ENCODE results near the gene MED13. TPM values are rescaled to one million over a fixed set of nuclear protein-coding genes. Genes with fewer than 3 reads are reported as not detected.

MED13 gene
- total RNA-seq, 2 donors from 2014 or later = 61.9 to 77.5 TPM

DNA sequence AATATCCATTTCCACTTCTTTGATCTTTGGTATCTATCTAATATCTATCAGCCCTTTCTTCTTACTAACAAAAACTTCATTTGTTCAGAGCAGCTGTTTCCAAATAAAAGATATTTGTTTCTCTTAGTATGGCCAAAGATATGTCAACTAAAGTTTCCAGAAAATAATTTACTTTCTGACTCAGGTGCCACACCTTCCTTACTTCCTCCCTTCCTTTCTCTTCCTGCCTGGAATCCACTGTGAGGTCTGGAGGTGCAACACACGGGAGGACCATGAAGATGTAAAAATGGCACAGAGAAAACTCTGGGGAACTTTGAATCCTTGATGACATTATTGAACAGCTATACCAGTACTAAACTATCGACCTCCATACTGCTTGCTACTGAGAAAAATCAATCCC lies 14.0 kb downstream of the MED13 start:
- Histone ChIP-seq H3K4me1 (no peaks in the 10 kb centered on the region), H3K36me3 (peaks cover 6% of the 10 kb centered on the region), H3K9me3 (no peaks in the 10 kb centered on the region), H3K27me3 (no peaks in the 10 kb centered on the region), H3K9ac (ENCODE audit: low read depth in 2 of 2, low read length in 2 of 2) (no peak overlapping the region), H3K27ac (peak overlapping the region; percentile 20), H3K4me3 (no peak overlapping the region)
- intact Hi-C loops (cut with DNase I) = no loop called here
- TF ChIP-seq, protein P1, sequence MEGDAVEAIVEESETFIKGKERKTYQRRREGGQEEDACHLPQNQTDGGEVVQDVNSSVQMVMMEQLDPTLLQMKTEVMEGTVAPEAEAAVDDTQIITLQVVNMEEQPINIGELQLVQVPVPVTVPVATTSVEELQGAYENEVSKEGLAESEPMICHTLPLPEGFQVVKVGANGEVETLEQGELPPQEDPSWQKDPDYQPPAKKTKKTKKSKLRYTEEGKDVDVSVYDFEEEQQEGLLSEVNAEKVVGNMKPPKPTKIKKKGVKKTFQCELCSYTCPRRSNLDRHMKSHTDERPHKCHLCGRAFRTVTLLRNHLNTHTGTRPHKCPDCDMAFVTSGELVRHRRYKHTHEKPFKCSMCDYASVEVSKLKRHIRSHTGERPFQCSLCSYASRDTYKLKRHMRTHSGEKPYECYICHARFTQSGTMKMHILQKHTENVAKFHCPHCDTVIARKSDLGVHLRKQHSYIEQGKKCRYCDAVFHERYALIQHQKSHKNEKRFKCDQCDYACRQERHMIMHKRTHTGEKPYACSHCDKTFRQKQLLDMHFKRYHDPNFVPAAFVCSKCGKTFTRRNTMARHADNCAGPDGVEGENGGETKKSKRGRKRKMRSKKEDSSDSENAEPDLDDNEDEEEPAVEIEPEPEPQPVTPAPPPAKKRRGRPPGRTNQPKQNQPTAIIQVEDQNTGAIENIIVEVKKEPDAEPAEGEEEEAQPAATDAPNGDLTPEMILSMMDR (IDR thresholded peaks at IDR 0.05) = no peak
- no peak for DNase-seq

DNA sequence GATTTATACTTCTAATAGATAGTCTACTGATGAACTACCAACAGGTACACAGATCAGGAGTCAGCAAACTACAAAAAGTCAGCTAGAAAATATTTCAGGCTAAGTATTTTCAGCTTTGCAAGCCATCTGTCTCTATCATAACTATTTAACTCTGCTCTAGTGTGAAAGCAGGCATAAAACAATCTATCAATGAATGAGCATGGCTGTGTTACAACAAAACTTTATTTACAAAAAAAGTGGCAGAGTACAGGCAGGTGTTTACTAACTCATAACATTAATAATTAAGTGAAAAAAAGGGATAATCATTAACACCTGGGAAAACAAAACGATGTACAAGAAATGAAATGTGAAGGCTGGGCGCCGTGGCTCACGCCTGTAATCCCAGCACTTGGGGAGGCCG lies 15.8 kb downstream of the MED13 start:
- DNase-seq = no peak
- Histone ChIP-seq H3K4me1 (no peaks in the 10 kb centered on the region), H3K36me3 (peaks cover 6% of the 10 kb centered on the region), H3K27me3 (no peaks in the 10 kb centered on the region), H3K27ac (no peak overlapping the region), H3K9ac (ENCODE audit: low read depth in 2 of 2, low read length in 2 of 2) (no peak overlapping the region), H3K4me3 (no peak overlapping the region), H3K9me3 (no peaks in the 10 kb centered on the region)
- intact Hi-C loops (cut with DNase I) = no loop called here
- TF ChIP-seq, protein P1 (IDR thresholded peaks at IDR 0.05) = no peak

DNA sequence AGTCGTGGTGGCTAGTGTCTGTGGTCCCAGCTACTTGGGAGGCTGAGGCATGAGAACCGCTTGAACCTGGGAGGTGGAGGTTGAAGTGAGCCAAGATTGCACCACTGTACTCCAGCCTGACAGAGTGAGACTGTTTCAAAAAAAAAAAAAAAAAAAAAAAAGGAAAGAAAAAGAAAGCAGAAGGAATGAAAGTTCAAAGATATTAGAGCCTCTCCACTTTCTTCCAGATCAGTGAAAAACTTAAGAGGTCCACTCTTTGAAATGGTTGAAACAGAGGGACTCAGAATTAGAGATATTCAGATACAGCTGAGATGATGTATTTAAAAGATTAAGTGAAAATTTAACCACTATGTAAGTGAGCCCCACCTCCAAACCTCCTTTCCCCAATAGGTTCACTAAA lies 16.8 kb downstream of the MED13 start:
- Histone ChIP-seq H3K27me3 (no peaks in the 10 kb centered on the region), H3K9me3 (no peaks in the 10 kb centered on the region), H3K4me1 (no peaks in the 10 kb centered on the region), H3K36me3 (peaks cover 6% of the 10 kb centered on the region), H3K4me3 (no peak overlapping the region), H3K9ac (ENCODE audit: low read depth in 2 of 2, low read length in 2 of 2) (no peak overlapping the region), H3K27ac (no peak overlapping the region)
- TF ChIP-seq, protein P1 (IDR thresholded peaks at IDR 0.05) = no peak
- no peak for DNase-seq
- intact Hi-C loops (cut with DNase I) = no loop called here

DNA sequence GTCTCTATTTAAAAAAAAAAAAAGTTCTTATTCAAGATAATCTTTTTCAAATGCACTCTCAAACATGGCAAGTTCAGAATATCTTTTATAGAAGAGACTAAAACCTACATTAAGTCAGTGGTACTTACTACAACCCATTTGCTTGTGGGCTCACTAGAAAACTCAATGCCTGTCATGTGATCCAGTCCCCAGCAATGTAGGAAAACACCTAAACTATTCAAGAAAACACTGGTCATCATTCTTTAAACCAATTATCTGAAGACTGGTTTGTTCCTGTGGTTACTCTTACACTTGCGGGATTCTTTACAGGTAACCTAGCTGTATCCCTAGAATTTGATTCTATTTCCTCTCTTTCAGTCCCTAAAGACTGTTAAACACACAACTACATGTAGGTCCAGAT lies 19.6 kb downstream of the MED13 start:
- H3K9ac ChIP-seq (ENCODE audit: low read depth in 2 of 2, low read length in 2 of 2) = no peak overlapping the region
- TF ChIP-seq, protein P1 (IDR thresholded peaks at IDR 0.05) = no peak
- H3K27me3 ChIP-seq = no peaks in the 10 kb centered on the region
- DNase-seq = no peak
- intact Hi-C loops (cut with DNase I) = no loop called here
- no peak overlapping the region for H3K4me3 ChIP-seq
- no peaks in the 10 kb centered on the region for H3K9me3 ChIP-seq
- peaks cover 6% of the 10 kb centered on the region for H3K36me3 ChIP-seq
- H3K4me1 ChIP-seq = no peaks in the 10 kb centered on the region
- no peak overlapping the region for H3K27ac ChIP-seq

DNA sequence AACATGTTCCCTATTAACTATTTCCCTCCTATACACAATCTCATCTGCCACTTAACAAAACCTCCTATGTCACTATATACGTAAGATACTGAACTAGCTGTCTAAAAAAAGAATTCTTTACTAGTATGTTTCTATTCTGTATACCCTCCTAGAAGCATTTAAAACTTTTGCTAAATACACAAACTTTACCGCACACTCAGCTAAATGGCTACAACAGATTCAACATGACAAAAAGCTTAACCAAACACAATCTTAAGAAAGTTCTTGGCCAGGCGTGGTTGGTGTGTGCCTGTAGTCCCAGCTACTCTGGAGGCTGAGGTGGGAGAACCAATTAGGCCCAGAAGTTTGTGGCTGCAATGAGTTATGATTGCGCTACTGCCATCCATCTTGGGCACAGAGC lies 20.0 kb downstream of the MED13 start:
- Histone ChIP-seq H3K9ac (ENCODE audit: low read depth in 2 of 2, low read length in 2 of 2) (no peak overlapping the region), H3K9me3 (no peaks in the 10 kb centered on the region), H3K27me3 (no peaks in the 10 kb centered on the region), H3K27ac (no peak overlapping the region), H3K4me1 (no peaks in the 10 kb centered on the region), H3K36me3 (peaks cover 6% of the 10 kb centered on the region), H3K4me3 (no peak overlapping the region)
- intact Hi-C loops (cut with DNase I) = no loop called here
- no peak for DNase-seq
- TF ChIP-seq, protein P1 (IDR thresholded peaks at IDR 0.05) = no peak

DNA sequence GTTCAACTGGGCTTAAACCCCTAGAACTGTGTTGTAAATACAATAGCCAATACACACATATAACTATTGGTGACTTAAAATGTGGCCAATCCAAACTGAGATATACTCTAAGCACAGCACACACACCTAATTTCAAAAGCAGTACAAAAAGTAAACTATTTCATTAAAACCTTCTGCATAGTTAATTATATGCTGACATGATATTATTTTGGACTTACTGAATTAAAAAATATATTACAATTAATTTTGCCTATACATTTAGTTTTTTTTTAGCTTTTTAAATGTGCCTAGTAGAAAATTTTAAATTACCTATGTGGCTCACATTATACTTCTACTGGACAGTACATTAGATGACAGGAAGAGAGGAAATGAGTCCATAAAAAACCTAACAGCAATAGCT lies 21.5 kb downstream of the MED13 start:
- DNase-seq = no peak
- Histone ChIP-seq H3K9ac (ENCODE audit: low read depth in 2 of 2, low read length in 2 of 2) (no peak overlapping the region), H3K4me1 (no peaks in the 10 kb centered on the region), H3K36me3 (peaks cover 6% of the 10 kb centered on the region), H3K4me3 (no peak overlapping the region), H3K9me3 (no peaks in the 10 kb centered on the region), H3K27ac (no peak overlapping the region), H3K27me3 (no peaks in the 10 kb centered on the region)
- intact Hi-C loops (cut with DNase I) = no loop called here
- TF ChIP-seq, protein P1 (IDR thresholded peaks at IDR 0.05) = no peak
